Measurements from ENCODE around the gene MAST3.

DNA sequence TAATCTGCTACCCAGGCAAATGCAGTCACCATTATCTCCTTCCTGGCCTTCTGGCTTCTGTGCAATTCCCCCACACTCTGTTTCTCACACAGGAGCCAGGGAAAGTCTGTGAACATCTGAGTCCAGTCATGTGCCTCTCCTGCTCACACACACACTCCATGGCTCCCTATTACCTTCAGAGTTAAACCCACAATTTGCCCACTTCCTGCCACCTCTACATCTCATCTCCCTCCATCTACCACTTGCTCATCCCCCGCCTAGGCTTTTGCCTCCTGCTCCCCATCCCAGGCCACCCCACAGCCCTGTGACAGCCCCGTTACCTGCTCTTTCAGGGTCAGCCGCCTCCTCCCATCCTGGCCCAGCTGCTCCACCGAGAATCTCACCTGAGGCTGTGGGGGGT, 24.4 kb upstream of the MAST3 start:
- no peak for TF ChIP-seq GATA3 (IDR thresholded peaks at IDR 0.05; ENCODE audit: low read depth, low read length)
- no peak for TF ChIP-seq GATA2 (IDR thresholded peaks at IDR 0.05; ENCODE audit: low read depth, low read length)

Data from SH-SY5Y (cell line).